ENCODE data around the gene PXMP4.

Gene PXMP4

GRCh38 chr20:33674294-33675135 is 45.6 kb downstream of the PXMP4 start, which contains the start of gene NECAB3:
Gene NECAB3 (minus strand): TSS chr20:33674428. CDS start chr20:33674352, 76 bp downstream.
- Mint-ChIP-seq H3K4me1 (peaks cover 62% of the 10 kb centered on the region), H3K27ac (peak within 1 kb of the TSS; percentile 89 to 94 (median 91)), H3K36me3 (ENCODE audit: low read depth) (peaks cover 11% of the 10 kb centered on the region), H3K27me3 (ENCODE audit: low read depth) (no peaks in the 10 kb centered on the region), H3K4me3 (peak within 1 kb of the TSS; percentile 86 to 93 (median 89)), H3K9me3 (no peaks in the 10 kb centered on the region)
- TF ChIP-seq CTCF (IDR thresholded peaks at IDR 0.05; ENCODE audit: unreplicated experiment in 3 of 3): no peak

- Mint-ChIP-seq H3K36me3 (ENCODE audit: low read depth) (peaks cover 5% of the 10 kb centered on the region), H3K27ac (peak overlapping the region; percentile 39 to 59 (median 48)), H3K9me3 (no peaks in the 10 kb centered on the region), H3K4me1 (peaks cover 62% of the 10 kb centered on the region), H3K4me3 (peak overlapping the region; percentile 86 to 93 (median 89)), H3K27me3 (ENCODE audit: low read depth) (no peaks in the 10 kb centered on the region)
- no peak for TF ChIP-seq CTCF (IDR thresholded peaks at IDR 0.05; ENCODE audit: unreplicated experiment in 3 of 3)
Measured at GRCh38 chr20:33673410-33674293, 46.5 kb downstream of the PXMP4 start.

- Mint-ChIP-seq H3K4me3 (peak overlapping the region; percentile 86 to 93 (median 89)), H3K36me3 (ENCODE audit: low read depth) (peaks cover 5% of the 10 kb centered on the region), H3K27me3 (ENCODE audit: low read depth) (no peaks in the 10 kb centered on the region), H3K4me1 (peaks cover 56% of the 10 kb centered on the region), H3K9me3 (no peaks in the 10 kb centered on the region), H3K27ac (peak overlapping the region; percentile 14 to 59 (median 48))
- TF ChIP-seq CTCF (IDR thresholded peaks at IDR 0.05; ENCODE audit: unreplicated experiment in 3 of 3): no peak
Measured at GRCh38 chr20:33673114-33673409, 47.0 kb downstream of the PXMP4 start.

GRCh38 chr20:33672426-33673113 is 47.5 kb downstream of the PXMP4 start:
- peak overlapping the region; percentile 86 to 93 (median 89) for H3K4me3 Mint-ChIP-seq
- peaks cover 3% of the 10 kb centered on the region for H3K36me3 Mint-ChIP-seq (ENCODE audit: low read depth)
- no peaks in the 10 kb centered on the region for H3K27me3 Mint-ChIP-seq (ENCODE audit: low read depth)
- H3K9me3 Mint-ChIP-seq: no peaks in the 10 kb centered on the region
- no peak for TF ChIP-seq CTCF (IDR thresholded peaks at IDR 0.05; ENCODE audit: unreplicated experiment in 3 of 3)
- peak overlapping the region; percentile 14 to 59 (median 49) for H3K27ac Mint-ChIP-seq
- H3K4me1 Mint-ChIP-seq: peaks cover 51% of the 10 kb centered on the region

GRCh38 chr20:33671573-33672288 is 48.4 kb downstream of the PXMP4 start:
- H3K9me3 Mint-ChIP-seq: no peaks in the 10 kb centered on the region
- TF ChIP-seq CTCF (IDR thresholded peaks at IDR 0.05; ENCODE audit: unreplicated experiment in 3 of 3): no peak
- peak overlapping the region; percentile 63 to 93 (median 86) for H3K4me3 Mint-ChIP-seq
- peak overlapping the region in 2 of 3 experiments; percentile 37 to 73 for H3K27ac Mint-ChIP-seq
- peaks cover under 1% of the 10 kb centered on the region for H3K27me3 Mint-ChIP-seq (ENCODE audit: low read depth)
- peaks cover 49% of the 10 kb centered on the region for H3K4me1 Mint-ChIP-seq
- peaks cover under 1% of the 10 kb centered on the region for H3K36me3 Mint-ChIP-seq (ENCODE audit: low read depth)

All from nephron (organoid).